ENCODE data around the gene SRD5A3.

SRD5A3 gene

GRCh38 chr4:55378617-55379467 is 32.8 kb downstream of the SRD5A3 start:
- peak; percentile 55 for DNase-seq

GRCh38 chr4:55380576-55380975 is 34.5 kb downstream of the SRD5A3 start:
- DNase-seq = no peak

- no peak for DNase-seq
Observed at GRCh38 chr4:55381502-55381901, 35.5 kb downstream of the SRD5A3 start.

GRCh38 chr4:55382488-55383003 is 36.5 kb downstream of the SRD5A3 start:
- DNase-seq = no peak

GRCh38 chr4:55385201-55385649 is 39.2 kb downstream of the SRD5A3 start:
- DNase-seq = peak; percentile 21

GRCh38 chr4:55386073-55386472 is 40.0 kb downstream of the SRD5A3 start:
- DNase-seq = peak; percentile 28

- DNase-seq = no peak
Observed at GRCh38 chr4:55386840-55387239, 40.8 kb downstream of the SRD5A3 start.

GRCh38 chr4:55393461-55394320 is 47.6 kb downstream of the SRD5A3 start:
- no peak for DNase-seq

GRCh38 chr4:55395218-55395528 is 49.1 kb downstream of the SRD5A3 start:
- no peak for DNase-seq

GRCh38 chr4:55395529-55396307 is 49.7 kb downstream of the SRD5A3 start, which contains the start of gene TMEM165:
TMEM165 (plus strand) TSS chr4:55395957; CDS start chr4:55396190, 233 bp downstream.
- DNase-seq = peak; percentile 88

GRCh38 chr4:55396308-55397125 is 50.5 kb downstream of the SRD5A3 start:
- peak; percentile 58 for DNase-seq

GRCh38 chr4:55397126-55397436 is 51.0 kb downstream of the SRD5A3 start:
- peak; percentile 38 for DNase-seq

GRCh38 chr4:55397520-55398321 is 51.7 kb downstream of the SRD5A3 start:
- DNase-seq = peak; percentile 40

GRCh38 chr4:55398461-55398860 is 52.4 kb downstream of the SRD5A3 start:
- peak; percentile 33 for DNase-seq

- DNase-seq = no peak
Observed at GRCh38 chr4:55398966-55399365, 52.9 kb downstream of the SRD5A3 start.

GRCh38 chr4:55399581-55399980 is 53.5 kb downstream of the SRD5A3 start:
- DNase-seq = no peak

GRCh38 chr4:55405073-55405472 is 59.0 kb downstream of the SRD5A3 start:
- DNase-seq = no peak

GRCh38 chr4:55406545-55406944 is 60.5 kb downstream of the SRD5A3 start:
- DNase-seq = no peak

- DNase-seq = no peak
Observed at GRCh38 chr4:55407119-55407518, 61.1 kb downstream of the SRD5A3 start.

GRCh38 chr4:55407764-55408163 is 61.7 kb downstream of the SRD5A3 start:
- DNase-seq = no peak

All from fibroblast of skin of right biceps (primary cell).